Natural killer cell (primary cell): ENCODE results near the gene PIK3AP1. TPM values are rescaled to one million over a fixed set of nuclear protein-coding genes. Genes with fewer than 3 reads are reported as not detected.

Experiments used
- ATAC-seq, 3 donors: fragments of 150-1000 bp in 2 of 3; fragments of 200-7000 bp in 1 of 3; cut with Tn5 transposase; 1 replicate in 1 of 3; 2 replicates in 2 of 3; pipeline ENCODE4 v1.10.0; 2021; ENCODE audit warnings: mild to moderate bottlenecking in 2 of 3, moderate library complexity in 2 of 3
- DNase-seq, 2 donors: peaks; one replicate each; pipeline versions ENCODE4 v3.0.0 to v3.0.0-alpha.2; 2013 to 2021; ENCODE audit warnings: mixed read lengths in 1 of 2
- H3K27ac ChIP-seq: one replicate; pipeline ENCODE4 v1.5.1; 2013; ENCODE audit warnings: mild to moderate bottlenecking, low read length
- H3K27me3 ChIP-seq: one replicate; pipeline ENCODE4 v1.6.1; 2013; ENCODE audit warnings: low read length; ENCODE audit not compliant: control insufficient read depth, insufficient read depth
- H3K36me3 ChIP-seq: one replicate; pipeline ENCODE4 v1.6.1; 2013; ENCODE audit warnings: low read length; ENCODE audit not compliant: control insufficient read depth, insufficient read depth
- H3K4me1 ChIP-seq: one replicate; pipeline ENCODE4 v1.6.1; 2013; ENCODE audit warnings: low read length; ENCODE audit not compliant: control insufficient read depth, insufficient read depth
- H3K4me3 ChIP-seq: one replicate; pipeline ENCODE4 v1.5.1; 2013; ENCODE audit warnings: low read length
- H3K9me3 ChIP-seq: one replicate; pipeline ENCODE4 v1.6.1; 2013; ENCODE audit warnings: low read length; ENCODE audit not compliant: control insufficient read depth, insufficient read depth
- H3K27ac Mint-ChIP-seq, 2 donors: one replicate each; pipeline ENCODE4 v1.8.0; 2022; ENCODE audit warnings: mild to moderate bottlenecking in 2 of 2, mixed read lengths in 2 of 2, moderate library complexity in 1 of 2
- H3K27me3 Mint-ChIP-seq, 2 donors: one replicate each; pipeline ENCODE4 v1.8.0; 2022; ENCODE audit warnings: low read depth in 2 of 2, mixed read lengths in 2 of 2
- H3K36me3 Mint-ChIP-seq: one replicate; pipeline ENCODE4 v1.8.0; 2022; ENCODE audit warnings: mixed read lengths
- H3K4me1 Mint-ChIP-seq, 2 donors: one replicate each; pipeline ENCODE4 v1.8.0; 2022; ENCODE audit warnings: mixed read lengths in 2 of 2
- H3K4me3 Mint-ChIP-seq: one replicate; pipeline ENCODE4 v1.8.0; 2022; ENCODE audit warnings: mild to moderate bottlenecking, moderate library complexity, mixed read lengths
- H3K9me3 Mint-ChIP-seq, 2 donors: one replicate each; pipeline ENCODE4 v1.8.0; 2022; ENCODE audit warnings: mixed read lengths in 2 of 2
- CTCF ChIP-seq: fragments of 200-600 bp; IDR thresholded peaks from one replicate; pipeline ENCODE4 v1.8.0; 2022; ENCODE audit warnings: antibody characterized with exemption
- WGBS: methylation state at CpG from one replicate; pipeline ENCODE4 v1.1.7; 2013; ENCODE audit warnings: missing lambda C conversion rate; ENCODE audit not compliant: insufficient coverage; 5-methylcytosine and 5-hydroxymethylcytosine counted together
- intact Hi-C: fragments of 100-400 bp; cut with micrococcal nuclease; formaldehyde crosslinking; loops from one replicate; pipeline ENCODE4 v1.14.2; 2022
- total RNA-seq, 4 donors: library from RNA; stranded (reverse); fragments of 120-200 nt in 1 of 4; gene quantifications; one replicate each; pipeline versions ENCODE4 v1.2.3 to v1.2.4, GENCODE V29; 2013 to 2022

PIK3AP1 gene
- total RNA-seq, 3 donors from 2014 or later (not counting 1 experiment from before 2014, with no cell fraction given): 95.3 to 137 (median 97.1) TPM

GRCh38 chr10:96588616-96589419, 131.5 kb downstream of the PIK3AP1 start:
- Mint-ChIP-seq H3K27ac (no peak overlapping the region), H3K4me3 (no peak overlapping the region), H3K27me3 (no peaks in the 10 kb centered on the region), H3K9me3 (no peaks in the 10 kb centered on the region), H3K4me1 (peaks cover 15 to 22% of the 10 kb centered on the region in 2 donors), H3K36me3 (no peaks in the 10 kb centered on the region)
- no peak overlapping the region for H3K27ac ChIP-seq
- no peaks in the 10 kb centered on the region for H3K9me3 ChIP-seq
- H3K36me3 ChIP-seq: peaks cover 11% of the 10 kb centered on the region
- WGBS: 65% methylated on average over 2 of the region's 5 CpGs
- H3K4me1 ChIP-seq: peaks cover 21% of the 10 kb centered on the region
- no peak for TF ChIP-seq CTCF
- DNase-seq: no peak
- H3K27me3 ChIP-seq: no peaks in the 10 kb centered on the region
- ATAC-seq: no peak
- intact Hi-C loops: loop anchor here (5.0 kb wide), 1 partner anchor 63 kb away; no protein-coding TSS in a partner anchor
- H3K4me3 ChIP-seq: no peak overlapping the region

- WGBS: 14% methylated on average over 4 of the region's 4 CpGs
- no peak overlapping the region for H3K4me3 ChIP-seq
- intact Hi-C loops: loop anchor here (5.0 kb wide), 1 partner anchor 64 kb away; no protein-coding TSS in a partner anchor
- Mint-ChIP-seq H3K27ac (no peak overlapping the region), H3K9me3 (no peaks in the 10 kb centered on the region), H3K27me3 (no peaks in the 10 kb centered on the region), H3K4me1 (peaks cover 22 to 29% of the 10 kb centered on the region in 2 donors), H3K36me3 (no peaks in the 10 kb centered on the region), H3K4me3 (no peak overlapping the region)
- no peaks in the 10 kb centered on the region for H3K27me3 ChIP-seq
- ATAC-seq: no peak
- no peak for DNase-seq
- peaks cover 21% of the 10 kb centered on the region for H3K4me1 ChIP-seq
- TF ChIP-seq CTCF: no peak
- H3K36me3 ChIP-seq: peaks cover 5% of the 10 kb centered on the region
- H3K27ac ChIP-seq: peak overlapping the region; percentile 93
- no peaks in the 10 kb centered on the region for H3K9me3 ChIP-seq
Observed at GRCh38 chr10:96588060-96588554, 132.2 kb downstream of the PIK3AP1 start.

- Histone ChIP-seq H3K27me3 (no peaks in the 10 kb centered on the region), H3K4me1 (peaks cover 21% of the 10 kb centered on the region), H3K9me3 (no peaks in the 10 kb centered on the region), H3K27ac (peak overlapping the region; percentile 93), H3K4me3 (peak overlapping the region; percentile 54), H3K36me3 (no peaks in the 10 kb centered on the region)
- 5% methylated on average over 25 of the region's 25 CpGs for WGBS
- H3K4me3 Mint-ChIP-seq: no peak overlapping the region
- H3K27me3 Mint-ChIP-seq: no peaks in the 10 kb centered on the region
- ATAC-seq: peak; percentile 35 to 49 (median 40)
- no peaks in the 10 kb centered on the region for H3K36me3 Mint-ChIP-seq
- no peak overlapping the region for H3K27ac Mint-ChIP-seq
- peaks cover 23 to 34% of the 10 kb centered on the region in 2 donors for H3K4me1 Mint-ChIP-seq
- no peak for TF ChIP-seq CTCF
- peak in 1 of 2 donors; percentile 47 for DNase-seq
- intact Hi-C loops: loop anchor here (1.0 to 5.0 kb wide), 4 partner anchors 65 to 245 kb away; partner anchors contain the start of genes LCOR and PIK3AP1
- no peaks in the 10 kb centered on the region for H3K9me3 Mint-ChIP-seq
Observed at GRCh38 chr10:96587264-96588059, 132.9 kb downstream of the PIK3AP1 start.
